NAMALWA (cell line): ENCODE data around the gene EFNA2.
A peak's percentile ranks its signal among the peaks of the same experiment; 100 is the strongest.

Experiments
- DNase-seq: peaks from one replicate; pipeline ENCODE4 v3.0.0-alpha.2; 2015; ENCODE audit warnings: low spot score

The EFNA2 gene

GRCh38 chr19:1260749-1261537, 24.7 kb upstream of the EFNA2 start:
- peak; percentile 98 for DNase-seq

GRCh38 chr19:1261538-1261797, 24.2 kb upstream of the EFNA2 start:
- DNase-seq, result peak; percentile 82

DNA sequence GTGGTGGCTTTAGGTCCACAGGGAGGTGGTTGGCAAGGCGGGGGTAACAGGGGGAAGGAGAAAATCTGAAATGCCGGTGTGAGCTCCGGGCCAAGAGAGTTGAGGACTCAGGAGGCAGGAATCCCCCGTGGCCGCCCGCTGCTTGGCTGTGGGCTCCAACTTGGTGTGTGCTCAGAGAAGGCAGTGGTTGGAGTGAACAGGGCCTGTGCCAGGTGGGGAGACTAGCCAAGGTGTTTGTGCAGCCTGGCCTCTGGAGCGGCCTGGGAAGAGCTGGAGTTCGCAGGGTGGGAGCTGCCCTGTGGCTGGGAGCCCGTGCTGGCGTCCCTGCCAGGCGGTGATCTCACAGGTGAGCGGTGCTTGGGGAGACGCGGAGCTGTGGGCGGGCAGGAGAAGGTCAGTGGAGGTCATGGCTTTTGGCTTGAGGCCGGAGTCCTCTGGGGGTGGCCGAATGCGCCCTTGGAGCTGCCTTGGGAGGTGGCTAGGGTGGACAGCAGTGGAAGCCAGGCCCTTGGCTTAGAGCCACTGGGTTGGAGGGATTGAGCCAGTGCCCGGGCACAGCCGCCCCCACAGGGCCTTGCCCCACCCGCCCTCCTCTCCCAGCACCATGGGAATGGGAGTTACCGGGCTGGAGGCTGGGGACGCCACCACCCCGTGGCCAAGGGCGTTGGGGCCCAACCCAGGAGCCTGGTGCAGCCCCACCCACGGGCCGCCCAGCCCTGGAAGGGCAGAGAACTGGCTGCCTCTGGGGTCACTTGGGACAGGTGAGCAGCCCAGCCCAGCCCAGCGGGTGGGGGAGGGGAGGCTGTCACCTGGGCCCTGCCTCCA, 23.7 kb upstream of the EFNA2 start:
- peak; percentile 31 for DNase-seq

- peak; percentile 35 for DNase-seq
Observed at GRCh38 chr19:1262623-1263123, 23.0 kb upstream of the EFNA2 start.

DNA sequence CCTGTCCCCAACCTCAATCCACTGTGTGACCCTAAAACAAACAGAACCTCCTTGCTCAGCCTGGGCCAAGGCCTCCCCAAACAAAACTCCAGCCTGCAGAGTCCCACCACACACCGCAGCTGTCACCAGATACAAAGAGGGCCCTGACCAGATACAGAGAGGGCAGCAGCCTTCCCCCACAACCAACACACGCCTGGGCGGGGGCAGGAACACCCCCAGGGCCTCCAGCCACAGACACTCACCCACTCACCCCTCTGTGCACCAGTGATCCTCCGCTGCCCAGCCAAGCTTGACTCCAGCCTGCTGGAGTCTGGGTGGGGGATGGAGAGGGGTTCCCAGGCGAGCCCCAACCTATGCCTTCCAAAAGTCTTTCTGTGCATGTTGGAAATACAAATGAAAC, 22.5 kb upstream of the EFNA2 start:
- DNase-seq, result peak; percentile 52

GRCh38 chr19:1264801-1265614, 20.7 kb upstream of the EFNA2 start:
- DNase-seq, result peak; percentile 92

DNA sequence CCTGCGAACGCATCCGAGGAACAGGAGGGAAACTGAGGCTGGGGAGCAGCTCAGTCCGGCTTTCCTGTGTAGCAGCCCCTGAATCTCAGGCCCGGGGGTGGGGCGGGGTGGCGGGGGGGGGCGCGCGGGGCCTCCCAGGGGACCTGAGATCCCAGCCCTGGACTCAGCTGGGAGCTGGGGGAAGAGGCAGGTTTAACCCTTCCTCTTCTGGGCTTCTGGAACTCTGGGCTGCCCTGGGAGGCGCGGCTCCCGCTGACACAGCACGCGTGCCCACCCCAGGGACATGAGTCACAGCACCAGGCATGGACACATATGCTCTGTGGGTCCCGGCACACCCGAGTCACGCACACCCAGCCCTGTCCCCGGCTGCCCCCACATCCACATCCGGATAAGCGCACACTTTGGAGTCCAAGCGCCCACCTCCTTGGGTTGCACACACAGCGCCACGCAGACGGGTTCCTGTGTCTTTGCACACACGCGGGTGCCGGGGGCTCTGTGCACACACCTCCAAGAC, 20.0 kb upstream of the EFNA2 start:
- no peak for DNase-seq

DNA sequence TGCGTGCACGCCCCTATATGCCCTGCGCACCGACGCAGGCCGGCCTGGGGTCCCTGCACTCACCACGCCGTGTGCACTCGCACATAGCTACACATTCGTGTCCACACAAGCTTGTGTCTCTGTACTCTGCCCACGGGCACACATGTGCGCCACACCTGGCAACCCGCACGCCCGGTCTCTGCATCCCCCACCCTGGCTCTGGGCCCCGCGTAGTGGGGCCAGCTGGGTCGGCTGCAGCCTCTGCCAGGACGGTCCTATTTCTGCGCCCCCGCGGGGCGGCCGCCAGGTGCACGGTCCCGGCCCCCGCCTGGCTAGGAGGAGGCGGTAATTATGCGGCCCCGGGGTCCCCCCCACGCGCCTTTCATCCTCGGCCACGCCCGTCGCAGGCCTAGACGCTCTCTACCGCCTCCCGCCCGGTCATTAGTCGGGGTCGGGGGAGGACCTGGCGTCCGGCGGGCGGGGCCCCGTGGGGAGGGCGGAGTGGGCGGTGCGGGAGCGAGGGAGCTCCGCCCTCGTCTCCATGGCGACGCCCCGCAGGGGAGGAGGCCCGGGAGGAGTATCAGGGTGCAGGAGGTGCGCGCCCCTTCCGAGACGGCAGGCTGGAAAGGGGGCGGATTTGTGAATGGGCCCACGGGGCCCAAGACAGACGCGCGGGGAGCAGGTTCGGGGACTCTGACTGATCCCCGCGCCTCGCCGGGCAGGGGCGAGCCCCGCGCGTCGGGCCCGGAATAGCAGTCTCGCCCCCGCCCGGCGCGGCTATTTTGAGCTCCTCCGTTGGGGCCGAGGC, 19.4 kb upstream of the EFNA2 start:
- DNase-seq, result peak; percentile 94

- DNase-seq, result peak; percentile 62
Observed at GRCh38 chr19:1266916-1267476, 18.7 kb upstream of the EFNA2 start.

GRCh38 chr19:1267477-1268225, 18.0 kb upstream of the EFNA2 start:
- DNase-seq, result no peak

- DNase-seq, result no peak
Observed at GRCh38 chr19:1268226-1269064, 17.2 kb upstream of the EFNA2 start.

DNA sequence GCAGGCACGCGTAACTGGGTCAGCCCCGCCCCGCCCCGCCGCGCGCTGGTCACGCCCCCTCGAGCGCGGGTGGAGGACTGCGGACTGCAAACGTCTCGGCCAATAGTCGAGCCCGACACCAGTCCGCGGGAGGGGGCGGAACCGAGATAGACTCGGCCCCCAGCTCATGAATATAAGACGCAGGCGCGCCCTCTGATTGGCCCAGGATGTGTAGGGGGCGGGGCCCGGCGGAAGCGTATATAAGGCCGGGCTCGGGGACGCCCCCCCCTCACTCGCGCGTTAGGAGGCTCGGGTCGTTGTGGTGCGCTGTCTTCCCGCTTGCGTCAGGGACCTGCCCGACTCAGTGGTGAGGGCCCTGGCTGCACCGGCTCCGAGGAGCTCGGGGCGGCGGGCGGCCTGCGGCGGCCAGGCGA, 16.6 kb upstream of the EFNA2 start, which contains the start of gene CIRBP:
CIRBP (plus strand) TSS at position 268 of the 413 bp plus-strand sequence. CDS start 1,602 bp downstream, outside the sequence.
- DNase-seq, result peak; percentile 98

- peak; percentile 88 for DNase-seq
Observed at GRCh38 chr19:1269478-1270212, 16.0 kb upstream of the EFNA2 start.

- DNase-seq, result peak; percentile 52
Observed at GRCh38 chr19:1270213-1270853, 15.3 kb upstream of the EFNA2 start.

DNA sequence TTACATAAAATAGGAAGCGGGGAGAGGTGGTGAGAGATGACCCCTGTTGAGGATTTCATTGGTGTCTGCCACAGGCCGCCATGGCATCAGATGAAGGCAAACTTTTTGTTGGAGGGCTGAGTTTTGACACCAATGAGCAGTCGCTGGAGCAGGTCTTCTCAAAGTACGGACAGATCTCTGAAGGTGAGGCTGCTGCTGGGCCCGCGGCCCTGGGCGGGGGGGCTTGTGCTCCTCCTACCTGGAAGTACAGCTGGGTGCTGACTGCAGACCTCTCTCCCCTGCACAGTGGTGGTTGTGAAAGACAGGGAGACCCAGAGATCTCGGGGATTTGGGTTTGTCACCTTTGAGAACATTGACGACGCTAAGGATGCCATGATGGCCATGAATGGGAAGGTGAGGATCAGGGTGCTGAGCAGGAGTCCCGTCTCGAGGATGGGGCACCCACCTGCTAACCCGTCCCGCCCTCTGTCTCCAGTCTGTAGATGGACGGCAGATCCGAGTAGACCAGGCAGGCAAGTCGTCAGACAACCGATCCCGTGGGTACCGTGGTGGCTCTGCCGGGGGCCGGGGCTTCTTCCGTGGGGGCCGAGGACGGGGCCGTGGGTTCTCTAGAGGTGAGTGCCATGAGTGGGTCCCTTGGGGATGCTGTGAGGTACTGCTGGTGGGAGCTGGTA, 14.7 kb upstream of the EFNA2 start:
- DNase-seq, result no peak

DNA sequence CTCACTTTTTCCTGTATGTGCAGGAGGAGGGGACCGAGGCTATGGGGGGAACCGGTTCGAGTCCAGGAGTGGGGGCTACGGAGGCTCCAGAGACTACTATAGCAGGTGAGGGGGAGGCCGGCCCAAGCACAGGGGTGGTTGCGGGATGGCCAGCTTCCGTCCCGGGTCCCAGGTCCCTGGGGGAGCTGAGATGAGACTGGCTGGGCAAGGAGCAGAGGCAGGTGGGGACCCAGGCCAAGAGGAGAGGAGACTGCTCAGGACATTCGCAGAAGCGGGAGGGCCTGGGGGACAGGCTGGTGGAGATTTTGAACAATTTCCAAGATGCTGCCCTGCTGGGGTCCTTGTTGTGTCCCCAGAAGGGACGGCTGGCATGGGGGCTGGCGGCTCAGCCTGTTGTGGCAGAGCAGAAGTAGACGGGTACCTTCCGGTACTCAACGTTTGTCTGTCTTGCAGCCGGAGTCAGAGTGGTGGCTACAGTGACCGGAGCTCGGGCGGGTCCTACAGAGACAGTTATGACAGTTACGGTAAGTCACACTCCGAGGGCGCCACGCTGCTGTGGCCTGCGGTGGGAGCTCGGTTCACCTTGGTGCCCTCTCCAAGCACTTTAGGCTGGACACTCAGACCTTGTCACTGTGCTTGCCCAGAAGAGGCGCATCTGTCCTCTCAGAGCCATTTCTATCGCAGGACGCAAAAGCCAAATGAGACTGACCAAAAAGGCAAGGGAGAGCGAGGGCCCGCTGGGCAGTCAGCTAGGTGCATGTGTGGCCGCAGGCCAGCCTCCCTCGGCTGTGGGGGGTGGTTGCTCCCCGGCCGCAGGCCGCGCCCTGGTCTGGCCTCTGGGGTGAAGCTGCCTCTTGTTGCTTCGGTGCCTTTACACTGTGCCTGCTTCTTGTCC, 13.9 kb upstream of the EFNA2 start:
- no peak for DNase-seq
